Muscle layer of colon (tissue), 2 donors: ENCODE measurements around the gene DRC7.

ENCODE experiments used
- H3K27ac ChIP-seq: one replicate; pipeline ENCODE4 v1.7.0; 2013; ENCODE audit warnings: low read depth, mild to moderate bottlenecking, low read length, moderate library complexity
- H3K27me3 ChIP-seq, 2 donors: one replicate each; pipeline ENCODE4 v1.7.0; 2013; ENCODE audit warnings: low read length in 2 of 2, mild to moderate bottlenecking in 2 of 2; ENCODE audit not compliant: insufficient read depth in 2 of 2, control insufficient read depth in 1 of 2
- H3K36me3 ChIP-seq: one replicate; pipeline ENCODE4 v1.7.0; 2013; ENCODE audit warnings: mild to moderate bottlenecking, low read length; ENCODE audit not compliant: insufficient read depth
- H3K4me1 ChIP-seq: one replicate; pipeline ENCODE4 v1.7.0; 2013; ENCODE audit warnings: mild to moderate bottlenecking, low read length; ENCODE audit not compliant: insufficient read depth
- H3K4me3 ChIP-seq, 2 donors: one replicate each; pipeline ENCODE4 v1.7.0; 2013; ENCODE audit warnings: low read length in 2 of 2, low read depth in 1 of 2, mild to moderate bottlenecking in 1 of 2, moderate library complexity in 1 of 2
- H3K9ac ChIP-seq: one replicate; pipeline ENCODE4 v1.7.0; 2013; ENCODE audit warnings: low read length
- H3K9me3 ChIP-seq: one replicate; pipeline ENCODE4 v1.7.0; 2013; ENCODE audit warnings: mild to moderate bottlenecking, low read length
- donor health status: abdominal sarcoma.
- donor health status: Adenocarcinoma of cecum.

DRC7 gene

DNA sequence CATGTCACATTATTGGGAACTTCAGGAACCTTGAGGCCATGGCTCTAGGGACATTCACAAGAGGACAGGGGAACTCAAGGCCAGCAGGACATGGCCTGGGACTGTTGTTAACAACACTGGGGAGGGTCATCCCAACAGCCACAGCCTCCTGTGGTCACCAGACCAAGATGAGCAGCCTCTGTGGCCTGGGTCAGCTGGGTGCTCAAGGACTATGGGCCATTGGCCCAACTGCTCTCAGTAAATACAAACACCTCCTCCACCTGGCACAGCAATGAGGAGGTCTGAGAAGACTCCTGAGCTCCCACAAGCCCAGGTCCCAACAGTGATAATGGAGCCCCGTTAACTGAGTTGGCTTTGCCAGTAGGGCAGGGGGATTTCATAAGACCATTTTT lies 86.7 kb downstream of the DRC7 start:
- no peaks in the 10 kb centered on the region for H3K4me1 ChIP-seq
- no peak overlapping the region for H3K9ac ChIP-seq
- no peaks in the 10 kb centered on the region for H3K9me3 ChIP-seq
- H3K27me3 ChIP-seq = no peaks in the 10 kb centered on the region
- no peaks in the 10 kb centered on the region for H3K36me3 ChIP-seq
- no peak overlapping the region for H3K4me3 ChIP-seq
- no peak overlapping the region for H3K27ac ChIP-seq
